HepG2 (cell line): ENCODE measurements around the gene ZNF574. TPM values are rescaled to one million over a fixed set of nuclear protein-coding genes. Genes with fewer than 3 reads are reported as not detected.

Experiments
- CBFB ChIP-seq: sonication (generic); formaldehyde crosslinking; IDR thresholded peaks from 2 replicates; pipeline ENCODE4 v1.4.0; 2020; ENCODE audit warnings: missing genetic modification reagents
- FOXK2 ChIP-seq: fragments of 450-650 bp; IDR thresholded peaks from 2 replicates; pipeline ENCODE4 v1.6.1; 2016
- GTF2F1 ChIP-seq: fragments of 150-350 bp; IDR thresholded peaks from 2 replicates; pipeline ENCODE4 v1.6.1; 2014; ENCODE audit warnings: low read length
- HNRNPUL1 ChIP-seq: fragments of 200-400 bp; formaldehyde crosslinking; IDR thresholded peaks from 2 replicates; pipeline ENCODE4 v1.6.1; 2017; ENCODE audit warnings: low read depth, mild to moderate bottlenecking, low read length, moderate library complexity
- HOXA9 ChIP-seq: sonication (generic); formaldehyde crosslinking; IDR thresholded peaks from 2 replicates; pipeline ENCODE4 v1.8.1; 2022; ENCODE audit warnings: missing genetic modification reagents, mild to moderate bottlenecking, moderate library complexity, borderline replicate concordance
- KAT8 ChIP-seq: IDR thresholded peaks from 2 replicates; pipeline ENCODE4 v1.6.1; 2016; ENCODE audit warnings: missing genetic modification reagents, missing compliant biosample characterization
- MATR3 ChIP-seq: sonication (generic); formaldehyde crosslinking; IDR thresholded peaks from 2 replicates; pipeline ENCODE4 v1.4.0; 2020; ENCODE audit warnings: missing genetic modification reagents
- MAZ ChIP-seq, 2 experiments: sonication (generic) in 1 of 2; formaldehyde crosslinking in 1 of 2; IDR thresholded peaks; 2 replicates each; pipeline versions ENCODE4 v1.5.0 to v1.6.1; 2012 to 2020; ENCODE audit warnings: low read depth in 2 of 2, mild to moderate bottlenecking in 2 of 2, borderline replicate concordance in 1 of 2, improper control_type of control experiment in 1 of 2, low read length in 1 of 2, missing genetic modification reagents in 1 of 2, moderate library complexity in 1 of 2
- MEIS1 ChIP-seq: sonication (generic); formaldehyde crosslinking; IDR thresholded peaks from 2 replicates; pipeline ENCODE4 v1.9.0; 2021; ENCODE audit warnings: mild to moderate bottlenecking, missing genetic modification reagents, moderate library complexity, borderline replicate concordance
- RFX1 ChIP-seq: fragments of 450-650 bp; IDR thresholded peaks from 2 replicates; pipeline ENCODE4 v1.6.1; 2017
- SAFB2 ChIP-seq: sonication (generic); formaldehyde crosslinking; IDR thresholded peaks from 2 replicates; pipeline ENCODE4 v1.5.1; 2020; ENCODE audit warnings: missing genetic modification reagents, low read depth, mild to moderate bottlenecking, borderline replicate concordance
- SATB2 ChIP-seq: sonication (generic); formaldehyde crosslinking; IDR thresholded peaks from 2 replicates; pipeline ENCODE4 v1.5.0; 2020; ENCODE audit warnings: missing genetic modification reagents
- TOPORS ChIP-seq: sonication (generic); formaldehyde crosslinking; IDR thresholded peaks from 2 replicates; pipeline ENCODE4 v1.8.0; 2023; ENCODE audit warnings: mild to moderate bottlenecking, missing genetic modification reagents
- ZBTB7B ChIP-seq: sonication (generic); formaldehyde crosslinking; IDR thresholded peaks from 2 replicates; pipeline ENCODE4 v1.4.0; 2020; ENCODE audit warnings: missing genetic modification reagents
- ZFP82 ChIP-seq: sonication (generic); formaldehyde crosslinking; IDR thresholded peaks from 2 replicates; pipeline ENCODE4 v1.5.1; 2020; ENCODE audit warnings: mild to moderate bottlenecking, missing genetic modification reagents, borderline replicate concordance
- ZNF143 ChIP-seq: sonication (generic); formaldehyde crosslinking; IDR thresholded peaks from 2 replicates; pipeline ENCODE4 v1.4.0; 2020; ENCODE audit warnings: missing genetic modification reagents
- ZNF264 ChIP-seq: sonication (generic); formaldehyde crosslinking; IDR thresholded peaks from 2 replicates; pipeline ENCODE4 v1.4.0; 2020; ENCODE audit warnings: missing genetic modification reagents
- ZNF30 ChIP-seq: sonication (generic); formaldehyde crosslinking; IDR thresholded peaks from 2 replicates; pipeline ENCODE4 v1.5.0; 2020; ENCODE audit warnings: mild to moderate bottlenecking, missing genetic modification reagents
- ZNF563 ChIP-seq: sonication (generic); formaldehyde crosslinking; IDR thresholded peaks from 2 replicates; pipeline ENCODE4 v1.8.0; 2022; ENCODE audit warnings: mild to moderate bottlenecking, moderate library complexity, missing genetic modification reagents
- ZNF567 ChIP-seq: sonication (generic); formaldehyde crosslinking; IDR thresholded peaks from 2 replicates; pipeline ENCODE4 v1.8.1; 2023; ENCODE audit warnings: mild to moderate bottlenecking, missing genetic modification reagents, borderline replicate concordance
- ZNF629 ChIP-seq: sonication (generic); formaldehyde crosslinking; conservative IDR thresholded peaks from 2 replicates; pipeline ENCODE4 v1.5.0; 2020; ENCODE audit warnings: missing genetic modification reagents
- ZNF674 ChIP-seq: sonication (generic); formaldehyde crosslinking; IDR thresholded peaks from 2 replicates; pipeline ENCODE4 v1.5.0; 2020; ENCODE audit warnings: low read depth, mild to moderate bottlenecking, missing genetic modification reagents
- polyA plus RNA-seq, 8 experiments: library from polyadenylated mRNA; depleted of rRNA in 3 of 8; stranded (reverse) in 7 of 8; unstranded in 1 of 8; fragments of >200 nt; fragmentation: Illumina TruSeq in 4 of 8; extraction: Trizol in 4 of 8; gene quantifications; 2 replicates each; pipeline versions ENCODE4 v1.2.1 to v1.2.3, GENCODE V29; 2011 to 2016; ENCODE audit warnings: low read depth in 4 of 8, missing spikeins in 1 of 8, mixed read lengths in 1 of 8; ENCODE audit not compliant: insufficient read depth in 1 of 8
- total RNA-seq, 5 experiments: library from RNA; depleted of rRNA; stranded (reverse); fragments of >200 nt; fragmentation: Illumina TruSeq; extraction: Trizol; gene quantifications; 2 replicates each; pipeline ENCODE4 v1.2.3, GENCODE V29; 2016; ENCODE audit warnings: low read depth in 1 of 5
- TF ChIP-seq, protein P1 (sequence below): sonication (generic); formaldehyde crosslinking; IDR thresholded peaks from 2 replicates; pipeline ENCODE4 v1.5.0; 2020; ENCODE audit warnings: mild to moderate bottlenecking, missing genetic modification reagents, borderline replicate concordance
- TF ChIP-seq, protein P2 (sequence below): sonication (generic); formaldehyde crosslinking; IDR thresholded peaks from 2 replicates; pipeline ENCODE4 v1.8.0; 2023; ENCODE audit warnings: mild to moderate bottlenecking, missing genetic modification reagents
- TF ChIP-seq, protein P3 (sequence below): fragments of 450-650 bp; IDR thresholded peaks from 2 replicates; pipeline ENCODE4 v1.6.1; 2017

The ZNF574 gene
- total and polyA plus RNA-seq, 2 of the 13 experiments (the other 11 are each of a cell fraction or from before 2014, with no cell fraction given), result 7.7 to 7.9 TPM

GRCh38 chr19:42075616-42076379, at the start of gene ZNF574 (continued):
- TF ChIP-seq ZNF629 (CRISPR knock-in tag) (no peak), RFX1 (no peak), ZFP82 (CRISPR knock-in tag) (peak; percentile 50; the same call in 1 of the 2 replicates), ZNF674 (no peak), ZNF563 (CRISPR knock-in tag) (peak; percentile 76), KAT8 (CRISPR knock-in tag) (peak; percentile 91), GTF2F1 (peak; percentile 48; the same call in 1 of the 2 replicates), HNRNPUL1 (no peak), FOXK2 (no peak), MAZ (IDR thresholded peaks at IDR 0.05; ENCODE audit: borderline replicate concordance, low read depth, low read length) (peak; percentile 85), MAZ (CRISPR knock-in tag; IDR thresholded peaks at IDR 0.05; ENCODE audit: low read depth) (peak; percentile 92), ZNF264 (CRISPR knock-in tag) (no peak), ZNF30 (CRISPR knock-in tag) (no peak), SAFB2 (peak; percentile 41; the same call in 1 of the 2 replicates), ZNF143 (CRISPR knock-in tag) (no peak), TOPORS (CRISPR knock-in tag) (no peak), ZNF567 (no peak), ZBTB7B (CRISPR knock-in tag) (no peak), CBFB (no peak; the same call in 1 of the 2 replicates), MEIS1 (no peak), HOXA9 (CRISPR knock-in tag) (no peak), MATR3 (no peak), SATB2 (CRISPR knock-in tag) (no peak)
- TF ChIP-seq, protein P1, sequence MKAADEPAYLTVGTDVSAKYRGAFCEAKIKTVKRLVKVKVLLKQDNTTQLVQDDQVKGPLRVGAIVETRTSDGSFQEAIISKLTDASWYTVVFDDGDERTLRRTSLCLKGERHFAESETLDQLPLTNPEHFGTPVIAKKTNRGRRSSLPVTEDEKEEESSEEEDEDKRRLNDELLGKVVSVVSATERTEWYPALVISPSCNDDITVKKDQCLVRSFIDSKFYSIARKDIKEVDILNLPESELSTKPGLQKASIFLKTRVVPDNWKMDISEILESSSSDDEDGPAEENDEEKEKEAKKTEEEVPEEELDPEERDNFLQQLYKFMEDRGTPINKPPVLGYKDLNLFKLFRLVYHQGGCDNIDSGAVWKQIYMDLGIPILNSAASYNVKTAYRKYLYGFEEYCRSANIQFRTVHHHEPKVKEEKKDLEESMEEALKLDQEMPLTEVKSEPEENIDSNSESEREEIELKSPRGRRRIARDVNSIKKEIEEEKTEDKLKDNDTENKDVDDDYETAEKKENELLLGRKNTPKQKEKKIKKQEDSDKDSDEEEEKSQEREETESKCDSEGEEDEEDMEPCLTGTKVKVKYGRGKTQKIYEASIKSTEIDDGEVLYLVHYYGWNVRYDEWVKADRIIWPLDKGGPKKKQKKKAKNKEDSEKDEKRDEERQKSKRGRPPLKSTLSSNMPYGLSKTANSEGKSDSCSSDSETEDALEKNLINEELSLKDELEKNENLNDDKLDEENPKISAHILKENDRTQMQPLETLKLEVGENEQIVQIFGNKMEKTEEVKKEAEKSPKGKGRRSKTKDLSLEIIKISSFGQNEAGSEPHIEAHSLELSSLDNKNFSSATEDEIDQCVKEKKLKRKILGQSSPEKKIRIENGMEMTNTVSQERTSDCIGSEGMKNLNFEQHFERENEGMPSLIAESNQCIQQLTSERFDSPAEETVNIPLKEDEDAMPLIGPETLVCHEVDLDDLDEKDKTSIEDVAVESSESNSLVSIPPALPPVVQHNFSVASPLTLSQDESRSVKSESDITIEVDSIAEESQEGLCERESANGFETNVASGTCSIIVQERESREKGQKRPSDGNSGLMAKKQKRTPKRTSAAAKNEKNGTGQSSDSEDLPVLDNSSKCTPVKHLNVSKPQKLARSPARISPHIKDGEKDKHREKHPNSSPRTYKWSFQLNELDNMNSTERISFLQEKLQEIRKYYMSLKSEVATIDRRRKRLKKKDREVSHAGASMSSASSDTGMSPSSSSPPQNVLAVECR (CRISPR knock-in tag), result peak; percentile 84; the same call in 1 of the 2 replicates
- TF ChIP-seq, protein P2, sequence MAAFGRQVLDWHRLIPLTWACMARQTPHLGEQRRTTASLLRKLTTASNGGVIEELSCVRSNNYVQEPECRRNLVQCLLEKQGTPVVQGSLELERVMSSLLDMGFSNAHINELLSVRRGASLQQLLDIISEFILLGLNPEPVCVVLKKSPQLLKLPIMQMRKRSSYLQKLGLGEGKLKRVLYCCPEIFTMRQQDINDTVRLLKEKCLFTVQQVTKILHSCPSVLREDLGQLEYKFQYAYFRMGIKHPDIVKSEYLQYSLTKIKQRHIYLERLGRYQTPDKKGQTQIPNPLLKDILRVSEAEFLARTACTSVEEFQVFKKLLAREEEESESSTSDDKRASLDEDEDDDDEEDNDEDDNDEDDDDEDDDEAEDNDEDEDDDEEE (CRISPR knock-in tag), result no peak
- TF ChIP-seq, protein P3, sequence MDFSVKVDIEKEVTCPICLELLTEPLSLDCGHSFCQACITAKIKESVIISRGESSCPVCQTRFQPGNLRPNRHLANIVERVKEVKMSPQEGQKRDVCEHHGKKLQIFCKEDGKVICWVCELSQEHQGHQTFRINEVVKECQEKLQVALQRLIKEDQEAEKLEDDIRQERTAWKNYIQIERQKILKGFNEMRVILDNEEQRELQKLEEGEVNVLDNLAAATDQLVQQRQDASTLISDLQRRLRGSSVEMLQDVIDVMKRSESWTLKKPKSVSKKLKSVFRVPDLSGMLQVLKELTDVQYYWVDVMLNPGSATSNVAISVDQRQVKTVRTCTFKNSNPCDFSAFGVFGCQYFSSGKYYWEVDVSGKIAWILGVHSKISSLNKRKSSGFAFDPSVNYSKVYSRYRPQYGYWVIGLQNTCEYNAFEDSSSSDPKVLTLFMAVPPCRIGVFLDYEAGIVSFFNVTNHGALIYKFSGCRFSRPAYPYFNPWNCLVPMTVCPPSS, result no peak
